Transverse colon (tissue), 4 donors: Measurements from ENCODE around the gene ASB15.

Experiments used
- CTCF ChIP-seq, 5 experiments: fragments of 200-600 bp in 3 of 5; fragments of 450-650 bp in 2 of 5; sonication (generic) in 3 of 5; IDR thresholded peaks; 1 replicate in 2 of 5; 2 replicates in 3 of 5; pipeline ENCODE4 v1.5.1; 2016 to 2017; ENCODE audit warnings: antibody characterized with exemption in 5 of 5, inconsistent platforms in 3 of 5, mild to moderate bottlenecking in 2 of 5, moderate library complexity in 1 of 5
- POLR2A ChIP-seq: fragments of 450-650 bp; IDR thresholded peaks from one replicate; pipeline ENCODE4 v1.6.1; 2016; ENCODE audit warnings: antibody characterized with exemption, mild to moderate bottlenecking, moderate library complexity
- POLR2AphosphoS5 ChIP-seq, 3 donors: sonication (generic); formaldehyde crosslinking; IDR thresholded peaks; one replicate each; pipeline ENCODE4 v1.6.1; 2016; ENCODE audit warnings: antibody characterized with exemption in 3 of 3

- no peak for TF ChIP-seq CTCF (IDR thresholded peaks at IDR 0.05)
- TF ChIP-seq POLR2A, result no peak
- no peak for TF ChIP-seq POLR2AphosphoS5 (IDR thresholded peaks at IDR 0.05)
These were observed 17.8 kb upstream of the ASB15 start for GRCh38 chr7:123583821-123584220.
